K562 (cell line): Measurements from ENCODE around the gene FAM53B. TPM values are rescaled to one million over a fixed set of nuclear protein-coding genes. Genes with fewer than 3 reads are reported as not detected.

Experiments
- CBX2 ChIP-seq: fragments of 200-600 bp; sonication (generic); IDR thresholded peaks from one replicate; pipeline ENCODE4 v1.6.1; 2012; ENCODE audit warnings: mild to moderate bottlenecking, low read length, inconsistent platforms; ENCODE audit not compliant: insufficient read depth, poor library complexity, severe bottlenecking
- DEAF1 ChIP-seq: fragments of 450-650 bp; formaldehyde crosslinking; IDR thresholded peaks from 2 replicates; pipeline ENCODE4 v1.4.0; 2020; ENCODE audit warnings: mild to moderate bottlenecking, moderate library complexity
- ETV6 ChIP-seq, 3 experiments: fragments of 150-350 bp in 1 of 3; sonication (generic) in 1 of 3; formaldehyde crosslinking in 1 of 3; IDR thresholded peaks; 2 replicates each; pipeline versions ENCODE4 v1.6.1 to v1.8.0; 2014 to 2022; ENCODE audit warnings: borderline replicate concordance in 2 of 3, low read depth in 2 of 3, antibody characterized with exemption in 1 of 3, low read length in 1 of 3, mild to moderate bottlenecking in 1 of 3, missing genetic modification reagents in 1 of 3
- FOSL1 ChIP-seq: fragments of 200-800 bp; sonication (Bioruptor generic); conservative IDR thresholded peaks from 2 replicates; pipeline ENCODE4 v1.6.1; 2016; ENCODE audit warnings: missing genetic modification characterization, missing compliant biosample characterization
- HDAC1 ChIP-seq, 2 experiments: fragments of 450-650 bp; IDR thresholded peaks; 2 replicates each; pipeline ENCODE4 v1.6.1; 2016 to 2017; ENCODE audit warnings: inconsistent platforms in 1 of 2, mild to moderate bottlenecking in 1 of 2, moderate library complexity in 1 of 2
- KAT7 ChIP-seq: sonication (generic); formaldehyde crosslinking; IDR thresholded peaks from 2 replicates; pipeline ENCODE4 v1.8.0; 2022; ENCODE audit warnings: missing genetic modification reagents, mild to moderate bottlenecking, borderline replicate concordance
- KAT8 ChIP-seq: fragments of 450-650 bp; IDR thresholded peaks from 2 replicates; pipeline ENCODE4 v1.6.1; 2016; ENCODE audit warnings: low read depth, mild to moderate bottlenecking
- NFRKB ChIP-seq: fragments of 450-650 bp; IDR thresholded peaks from 2 replicates; pipeline ENCODE4 v1.6.1; 2016; ENCODE audit warnings: low read depth
- NUFIP1 ChIP-seq: fragments of 450-650 bp; IDR thresholded peaks from 2 replicates; pipeline ENCODE4 v1.6.1; 2018; ENCODE audit not compliant: partially characterized antibody
- OTX1 ChIP-seq: fragments of 450-650 bp; formaldehyde crosslinking; IDR thresholded peaks from 2 replicates; pipeline ENCODE4 v1.4.0; 2022; ENCODE audit warnings: mild to moderate bottlenecking
- SNIP1 ChIP-seq: fragments of 450-650 bp; IDR thresholded peaks from 2 replicates; pipeline ENCODE4 v1.7.1; 2017; ENCODE audit warnings: low read depth, mild to moderate bottlenecking
- TEAD2 ChIP-seq: fragments of 450-650 bp; IDR thresholded peaks from 2 replicates; pipeline ENCODE4 v1.6.1; 2016; ENCODE audit warnings: missing genetic modification characterization, control low read depth, missing compliant biosample characterization
- YBX1 ChIP-seq: fragments of 450-650 bp; IDR thresholded peaks from 2 replicates; pipeline ENCODE4 v1.7.1; 2016; ENCODE audit warnings: mild to moderate bottlenecking
- ZBTB12 ChIP-seq: fragments of 250-450 bp; sonication (Bioruptor Pico); IDR thresholded peaks from 2 replicates; pipeline ENCODE4 v1.4.0; 2020
- ZBTB34 ChIP-seq: fragments of 250-450 bp; sonication (Bioruptor Pico); IDR thresholded peaks from 2 replicates; pipeline ENCODE4 v1.8.0; 2021; ENCODE audit warnings: mild to moderate bottlenecking, moderate library complexity
- ZBTB9 ChIP-seq: fragments of 450-650 bp; formaldehyde crosslinking; IDR thresholded peaks from 2 replicates; pipeline ENCODE4 v1.4.0; 2020; ENCODE audit warnings: mild to moderate bottlenecking, moderate library complexity
- ZFP30 ChIP-seq: fragments of 250-450 bp; sonication (Bioruptor Pico); IDR thresholded peaks from 2 replicates; pipeline ENCODE4 v1.8.0; 2022; ENCODE audit warnings: moderate library complexity, mild to moderate bottlenecking, inconsistent platforms, borderline replicate concordance
- ZNF263 ChIP-seq: sonication (generic); formaldehyde crosslinking; IDR thresholded peaks from 2 replicates; pipeline ENCODE4 v1.8.0; 2022; ENCODE audit warnings: mild to moderate bottlenecking, missing genetic modification reagents, borderline replicate concordance
- ZNF282 ChIP-seq: sonication (generic); formaldehyde crosslinking; IDR thresholded peaks from 2 replicates; pipeline ENCODE4 v1.8.1; 2023; ENCODE audit warnings: missing genetic modification reagents
- ZNF316 ChIP-seq: fragments of 450-650 bp; IDR thresholded peaks from 2 replicates; pipeline ENCODE4 v1.6.1; 2016
- ZNF511 ChIP-seq: sonication (generic); formaldehyde crosslinking; IDR thresholded peaks from 2 replicates; pipeline ENCODE4 v1.8.0; 2022; ENCODE audit warnings: mild to moderate bottlenecking, missing genetic modification reagents
- ZNF668 ChIP-seq: fragments of 250-450 bp; sonication (Bioruptor Pico); IDR thresholded peaks from 2 replicates; pipeline ENCODE4 v1.8.0; 2022; ENCODE audit warnings: mild to moderate bottlenecking, inconsistent platforms
- polyA plus RNA-seq, 8 experiments: library from polyadenylated mRNA; depleted of rRNA in 4 of 8; stranded (reverse) in 5 of 8; unstranded in 3 of 8; fragments of >200 nt; fragmentation: Nextera tagmentation in 2 of 8; fragmentation: Illumina TruSeq in 1 of 8; extraction: Ambion mirVana in 2 of 8; extraction: Trizol in 1 of 8; gene quantifications; 2 replicates each; pipeline versions ENCODE4 v1.2.1 to v1.2.3, GENCODE V29; 2011 to 2014; ENCODE audit warnings: inconsistent platforms in 1 of 8, missing spikeins in 1 of 8
- total RNA-seq, 7 experiments: library from RNA; depleted of rRNA in 6 of 7; stranded (reverse); fragments of >200 nt in 6 of 7; fragmentation: Illumina TruSeq in 2 of 7; extraction: Trizol in 2 of 7; gene quantifications; 2 replicates each; pipeline versions ENCODE4 v1.2.1 to v1.2.3, GENCODE V29; 2011 to 2021; ENCODE audit warnings: low replicate concordance in 1 of 7

Gene FAM53B
- total and polyA plus RNA-seq, 9 of the 15 experiments (the other 6 are each of a cell fraction or from before 2014, with no cell fraction given), result 0.03 to 16.5 (median 5.0) TPM

GRCh38 chr10:124717911-124718741, 26.1 kb downstream of the FAM53B start (continued):
- peak; percentile 63; the same call in 1 of the 2 replicates for TF ChIP-seq ZBTB9 (CRISPR knock-in tag)
- no peak; the same call in 1 of the 2 replicates for TF ChIP-seq NFRKB
- TF ChIP-seq KAT8, result no peak
- TF ChIP-seq HDAC1 (IDR thresholded peaks at IDR 0.05), result peak in 1 of 2 experiments; percentile 73; a peak in 1 of 4 replicates
- TF ChIP-seq ZNF263 (CRISPR knock-in tag), result no peak
- TF ChIP-seq ZBTB12 (CRISPR knock-in tag), result no peak
- TF ChIP-seq ZNF668, result peak; percentile 52; the same call in 1 of the 2 replicates
- no peak for TF ChIP-seq ETV6 (IDR thresholded peaks at IDR 0.05; ENCODE audit: borderline replicate concordance in 1 of 2, low read depth in 2 of 2, low read length in 1 of 2)
- TF ChIP-seq ETV6 (CRISPR knock-in tag; IDR thresholded peaks at IDR 0.05; ENCODE audit: borderline replicate concordance), result no peak
- no peak for TF ChIP-seq KAT7 (CRISPR knock-in tag)
- no peak for TF ChIP-seq CBX2
- no peak for TF ChIP-seq ZNF511 (CRISPR knock-in tag)
- no peak for TF ChIP-seq ZFP30
- TF ChIP-seq NUFIP1, result no peak
- no peak for TF ChIP-seq YBX1
- TF ChIP-seq ZBTB34 (CRISPR knock-in tag), result no peak
- TF ChIP-seq FOSL1, result peak; percentile 74
- TF ChIP-seq ZNF316, result no peak
- no peak for TF ChIP-seq TEAD2 (tag)
- TF ChIP-seq OTX1 (CRISPR knock-in tag), result no peak
- TF ChIP-seq SNIP1, result no peak
- TF ChIP-seq ZNF282 (CRISPR knock-in tag), result no peak
- TF ChIP-seq DEAF1 (CRISPR knock-in tag), result no peak
